IMR-90 (cell line): Measurements from ENCODE around the gene GRB10. TPM values are rescaled to one million over a fixed set of nuclear protein-coding genes. Genes with fewer than 3 reads are reported as not detected.

Experiments used
- ATAC-seq: fragments of 200-7000 bp; cut with Tn5 transposase; 2 replicates; pipeline ENCODE4 v1.9.1; 2020; ENCODE audit warnings: low read depth, mild to moderate bottlenecking, moderate library complexity
- BruUV-seq: library from RNA; stranded (reverse); fragments of 400-500 nt; replicated peaks from 2 replicates; lab custom pipeline; 2021; lab: Mats Ljungman, UMichigan
- CTCF ChIA-PET: fragments of 300-600 bp; formaldehyde crosslinking; extraction: SDS; loops from one replicate; lab custom pipeline; 2021; ENCODE audit warnings: antibody characterized with exemption; lab: Yijun Ruan, JAX
- POLR2A ChIA-PET: fragments of 300-600 bp; sonication (Branson Sonifier 250); formaldehyde crosslinking; loops from one replicate; lab custom pipeline; 2022; ENCODE audit warnings: antibody characterized with exemption; ENCODE audit not compliant: unreplicated experiment; lab: Charles Lee
- DNase-seq: peaks from one replicate; pipeline ENCODE4 v3.0.0; 2013
- H2AFZ ChIP-seq: replicated peaks from 2 replicates; pipeline ENCODE3; 2013; ENCODE audit warnings: low read length, mild to moderate bottlenecking; ENCODE audit not compliant: poor library complexity
- H2AK5ac ChIP-seq: 2 replicates; pipeline ENCODE4 v1.6.1; 2013; ENCODE audit warnings: low read depth, low read length, inconsistent platforms
- H2AK9ac ChIP-seq: replicated peaks from 2 replicates; pipeline ENCODE3; 2013; ENCODE audit warnings: mild to moderate bottlenecking, low read depth, low read length, moderate library complexity; ENCODE audit not compliant: poor library complexity
- H2BK120ac ChIP-seq: 2 replicates; pipeline ENCODE4 v1.6.1; 2013; ENCODE audit warnings: low read depth, low read length, inconsistent platforms
- H2BK15ac ChIP-seq: 3 replicates; pipeline ENCODE4 v1.6.1; 2013; ENCODE audit warnings: low read depth, low read length, inconsistent platforms
- H2BK20ac ChIP-seq: 2 replicates; pipeline ENCODE4 v1.6.1; 2013; ENCODE audit warnings: low read depth, mild to moderate bottlenecking, inconsistent platforms, low read length, moderate library complexity
- H2BK5ac ChIP-seq: 2 replicates; pipeline ENCODE4 v1.6.1; 2013; ENCODE audit warnings: mild to moderate bottlenecking, low read depth, low read length, inconsistent platforms; ENCODE audit not compliant: poor library complexity, severe bottlenecking
- H3K14ac ChIP-seq: replicated peaks from 2 replicates; pipeline ENCODE4 v1.6.1; 2013; ENCODE audit warnings: low read depth, low read length, inconsistent platforms
- H3K18ac ChIP-seq: 2 replicates; pipeline ENCODE4 v1.6.1; 2013; ENCODE audit warnings: low read depth, low read length, control low read depth
- H3K23ac ChIP-seq: 2 replicates; pipeline ENCODE4 v1.6.1; 2013; ENCODE audit warnings: low read depth, low read length, inconsistent platforms
- H3K27ac ChIP-seq: 2 replicates; pipeline ENCODE4 v1.5.1; 2013; ENCODE audit warnings: mild to moderate bottlenecking, control low read depth, low read length; ENCODE audit not compliant: insufficient read depth
- H3K27me3 ChIP-seq: 2 replicates; pipeline ENCODE4 v1.6.1; 2013; ENCODE audit warnings: low read length; ENCODE audit not compliant: control insufficient read depth, insufficient read depth
- H3K36me3 ChIP-seq: 2 replicates; pipeline ENCODE4 v1.6.1; 2013; ENCODE audit warnings: low read length, mixed read lengths; ENCODE audit not compliant: control insufficient read depth, insufficient read depth
- H3K4ac ChIP-seq: 2 replicates; pipeline ENCODE4 v1.6.1; 2013; ENCODE audit warnings: low read depth, low read length, inconsistent platforms
- H3K4me1 ChIP-seq: 2 replicates; pipeline ENCODE4 v1.6.1; 2013; ENCODE audit warnings: low read length, mixed read lengths; ENCODE audit not compliant: control insufficient read depth, insufficient read depth
- H3K4me2 ChIP-seq: 2 replicates; pipeline ENCODE4 v1.6.1; 2013; ENCODE audit warnings: low read depth, mild to moderate bottlenecking, control low read depth, low read length, moderate library complexity
- H3K4me3 ChIP-seq: 2 replicates; pipeline ENCODE4 v1.5.1; 2013; ENCODE audit warnings: low read depth, mild to moderate bottlenecking, control low read depth, low read length, moderate library complexity; ENCODE audit not compliant: insufficient read depth
- H3K56ac ChIP-seq: 2 replicates; pipeline ENCODE4 v1.6.1; 2013; ENCODE audit warnings: low read length, inconsistent platforms; ENCODE audit not compliant: insufficient read depth; ENCODE audit errors: extremely low read depth
- H3K79me1 ChIP-seq, 2 experiments: 2 replicates each; pipeline ENCODE4 v1.6.1; 2013; ENCODE audit warnings: low read length in 2 of 2, inconsistent platforms in 1 of 2, low read depth in 1 of 2
- H3K9ac ChIP-seq: 2 replicates; pipeline ENCODE4 v1.6.1; 2013; ENCODE audit warnings: low read depth, low read length, control low read depth
- H3K9me1 ChIP-seq: 2 replicates; pipeline ENCODE4 v1.6.1; 2013; ENCODE audit warnings: low read length, inconsistent platforms; ENCODE audit not compliant: insufficient read depth
- H3K9me3 ChIP-seq: 2 replicates; pipeline ENCODE4 v1.6.1; 2013; ENCODE audit warnings: low read length; ENCODE audit not compliant: control insufficient read depth, insufficient read depth
- H4K20me1 ChIP-seq: 2 replicates; pipeline ENCODE4 v1.6.1; 2013; ENCODE audit warnings: low read length, inconsistent platforms; ENCODE audit not compliant: insufficient read depth
- H4K5ac ChIP-seq: 2 replicates; pipeline ENCODE4 v1.6.1; 2013; ENCODE audit warnings: mild to moderate bottlenecking, low read depth, low read length, control low read depth
- H4K8ac ChIP-seq, 2 experiments: 2 replicates each; pipeline ENCODE4 v1.6.1; 2013; ENCODE audit warnings: low read depth in 2 of 2, low read length in 2 of 2, control low read depth in 1 of 2, inconsistent platforms in 1 of 2
- H4K91ac ChIP-seq: 2 replicates; pipeline ENCODE4 v1.6.1; 2013; ENCODE audit warnings: low read depth, low read length, inconsistent platforms; ENCODE audit not compliant: insufficient read depth
- MAFK ChIP-seq: IDR thresholded peaks from 2 replicates; pipeline ENCODE4 v1.6.1; 2012; ENCODE audit warnings: low read depth, low read length, improper control_type of control experiment
- RAD21 ChIP-seq: IDR thresholded peaks from 2 replicates; pipeline ENCODE4 v1.6.1; 2012; ENCODE audit warnings: low read length, improper control_type of control experiment
- SMC3 ChIP-seq: fragments of 150-350 bp; IDR thresholded peaks from 2 replicates; pipeline ENCODE4 v1.6.1; 2016; ENCODE audit warnings: low read depth, mild to moderate bottlenecking, antibody characterized with exemption, low read length, moderate library complexity
- WGBS, 2 experiments: methylation state at CpG; one replicate each; pipeline versions ENCODE4 v1.1.5 to v1.1.7; 2013; ENCODE audit warnings: missing lambda C conversion rate in 2 of 2; ENCODE audit not compliant: insufficient read length in 1 of 2; ENCODE audit errors: extremely low coverage in 2 of 2; 5-methylcytosine and 5-hydroxymethylcytosine counted together
- dilution Hi-C: fragments of 300-500 bp; cut with HindIII; formaldehyde crosslinking; loops from one replicate; pipeline ENCODE4 v1.14.3; 2018; ENCODE audit warnings: low sequenced_read_pairs; ENCODE audit not compliant: unreplicated experiment
- in situ Hi-C: fragments of 300-500 bp; cut with MboI; formaldehyde crosslinking; loops from 3 replicates; pipeline ENCODE4 v1.14.3; 2019; ENCODE audit warnings: low sequenced_read_pairs, inconsistent platforms, mixed read lengths
- intact Hi-C: fragments of 100-400 bp; cut with micrococcal nuclease; formaldehyde crosslinking; loops from 2 replicates; pipeline ENCODE4 v1.10.0; 2022
- polyA plus RNA-seq, 3 experiments: library from polyadenylated mRNA; depleted of rRNA; stranded (reverse); fragments of >200 nt; gene quantifications; 2 replicates each; pipeline ENCODE4 v1.2.3, GENCODE V29; 2012; ENCODE audit warnings: low replicate concordance in 1 of 3
- total RNA-seq: library from RNA; depleted of rRNA; stranded (reverse); fragments of >200 nt; gene quantifications from 2 replicates; pipeline ENCODE4 v1.2.3, GENCODE V29; 2012

GRB10 gene
- total and polyA plus RNA-seq, 2 of the 4 experiments (the other 2 are of a cell fraction): 6.3 to 15.1 TPM

GRCh38 chr7:50725774-50726173, 56.9 kb downstream of the GRB10 start:
- H3K56ac ChIP-seq: no peak overlapping the region
- no TSS peak for BruUV-seq
- no peak overlapping the region for H3K4me3 ChIP-seq
- no peak overlapping the region for H3K23ac ChIP-seq
- no peaks in the 10 kb centered on the region for H3K9me3 ChIP-seq
- H2BK20ac ChIP-seq: no peak overlapping the region
- peaks cover 11% of the 10 kb centered on the region for H3K4me1 ChIP-seq
- H2AK9ac ChIP-seq: no peak overlapping the region
- no peaks in the 10 kb centered on the region for H3K27me3 ChIP-seq
- no peak overlapping the region for H3K18ac ChIP-seq
- H3K9ac ChIP-seq: no peak overlapping the region
- POLR2A ChIA-PET: no interaction called here
- no peak for ATAC-seq
- H3K9me1 ChIP-seq: peaks cover 19% of the 10 kb centered on the region
- TF ChIP-seq RAD21 (no peak), SMC3 (no peak), MAFK (no peak)
- in situ Hi-C loops (no loop called here), intact Hi-C loops (no loop called here), dilution Hi-C loops (no loop called here)
- CTCF ChIA-PET: no interaction called here
- H2AFZ ChIP-seq: no peak overlapping the region
- no peak overlapping the region for H2BK120ac ChIP-seq
- H4K8ac ChIP-seq: no peak overlapping the region
- H3K4me2 ChIP-seq: no peak overlapping the region
- no peak overlapping the region for H4K5ac ChIP-seq
- H3K36me3 ChIP-seq: peaks cover 7% of the 10 kb centered on the region
- H4K91ac ChIP-seq: no peak overlapping the region
- no peak overlapping the region for H2BK5ac ChIP-seq
- no peak for DNase-seq
- no peak overlapping the region for H3K4ac ChIP-seq
- no peak overlapping the region for H2AK5ac ChIP-seq
- H3K27ac ChIP-seq: no peak overlapping the region
- no peak overlapping the region for H3K14ac ChIP-seq
- H2BK15ac ChIP-seq: no peak overlapping the region
- H3K79me1 ChIP-seq: peaks cover 17 to 60% of the 10 kb centered on the region in 2 experiments; a peak in 3 of 4 replicates
- H4K20me1 ChIP-seq: peaks cover 15% of the 10 kb centered on the region
- WGBS, 2 experiments: no CpG with 5 or more reads among the region's 3 CpGs
